Sigmoid colon (tissue), 4 donors: ENCODE results near the gene ST13.

Experiments
- EP300 ChIP-seq, 4 donors: sonication (generic); formaldehyde crosslinking; IDR thresholded peaks; one replicate each; pipeline ENCODE4 v1.6.1; 2017; ENCODE audit warnings: antibody characterized with exemption in 4 of 4
- POLR2A ChIP-seq, 2 donors: fragments of 450-650 bp; IDR thresholded peaks; one replicate each; pipeline ENCODE4 v1.6.1; 2016; ENCODE audit warnings: antibody characterized with exemption in 2 of 2, mild to moderate bottlenecking in 2 of 2, moderate library complexity in 2 of 2
- TF ChIP-seq, protein P1 (sequence below), 4 experiments: fragments of 450-650 bp in 3 of 4; fragments of 200-600 bp in 1 of 4; IDR thresholded peaks; one replicate each; pipeline ENCODE4 v1.5.1; 2016 to 2019; ENCODE audit warnings: antibody characterized with exemption in 4 of 4, mild to moderate bottlenecking in 3 of 4, moderate library complexity in 2 of 4

DNA sequence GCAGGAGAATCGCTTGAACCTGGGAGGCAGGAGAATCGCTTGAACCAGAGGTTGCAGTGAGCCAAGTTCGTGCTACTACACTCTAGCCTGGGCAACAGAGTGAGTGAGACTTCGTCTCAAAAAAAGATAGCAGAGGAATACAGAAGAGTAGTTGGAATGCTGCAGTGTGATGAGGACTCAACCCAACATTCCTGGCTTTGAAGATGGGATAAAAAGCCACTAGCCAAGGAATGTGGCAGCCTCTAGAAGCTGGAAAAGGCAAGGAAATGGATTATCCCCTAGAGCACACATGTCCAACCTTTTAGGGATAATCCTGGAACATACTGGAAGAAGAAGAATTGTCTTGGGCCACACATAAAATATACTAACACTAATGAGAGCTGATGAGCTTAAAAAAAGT, 51.2 kb downstream of the ST13 start:
- TF ChIP-seq POLR2A (IDR thresholded peaks at IDR 0.05) (no peak), EP300 (IDR thresholded peaks at IDR 0.05) (no peak)
- TF ChIP-seq, protein P1, sequence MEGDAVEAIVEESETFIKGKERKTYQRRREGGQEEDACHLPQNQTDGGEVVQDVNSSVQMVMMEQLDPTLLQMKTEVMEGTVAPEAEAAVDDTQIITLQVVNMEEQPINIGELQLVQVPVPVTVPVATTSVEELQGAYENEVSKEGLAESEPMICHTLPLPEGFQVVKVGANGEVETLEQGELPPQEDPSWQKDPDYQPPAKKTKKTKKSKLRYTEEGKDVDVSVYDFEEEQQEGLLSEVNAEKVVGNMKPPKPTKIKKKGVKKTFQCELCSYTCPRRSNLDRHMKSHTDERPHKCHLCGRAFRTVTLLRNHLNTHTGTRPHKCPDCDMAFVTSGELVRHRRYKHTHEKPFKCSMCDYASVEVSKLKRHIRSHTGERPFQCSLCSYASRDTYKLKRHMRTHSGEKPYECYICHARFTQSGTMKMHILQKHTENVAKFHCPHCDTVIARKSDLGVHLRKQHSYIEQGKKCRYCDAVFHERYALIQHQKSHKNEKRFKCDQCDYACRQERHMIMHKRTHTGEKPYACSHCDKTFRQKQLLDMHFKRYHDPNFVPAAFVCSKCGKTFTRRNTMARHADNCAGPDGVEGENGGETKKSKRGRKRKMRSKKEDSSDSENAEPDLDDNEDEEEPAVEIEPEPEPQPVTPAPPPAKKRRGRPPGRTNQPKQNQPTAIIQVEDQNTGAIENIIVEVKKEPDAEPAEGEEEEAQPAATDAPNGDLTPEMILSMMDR (IDR thresholded peaks at IDR 0.05): no peak
